Stimulated activated CD4-positive, alpha-beta T cell treated with anti-CD3 and anti-CD28 coated beads, Interleukin-4, amount 100 ng/mL, for 48 hours (primary cell): Measurements from ENCODE around the gene KCNT2.
"Not testable (repeated sequence)": the region's sequence is repeated elsewhere in the genome, so short reads cannot be mapped to it uniquely, and the experiment has no call there.

Experiments
- DNase-seq, 2 donors: peaks; one replicate each; pipeline ENCODE4 v3.0.0-alpha.2; 2020; ENCODE audit warnings: low read depth in 2 of 2

Gene KCNT2

GRCh38 chr1:196317535-196318522 lies 290.4 kb downstream of the KCNT2 start:
- DNase-seq: no peak

- no peak for DNase-seq
Measured at GRCh38 chr1:196312739-196313138, 295.5 kb downstream of the KCNT2 start.

- no peak for DNase-seq
Measured at GRCh38 chr1:196309386-196309785, 298.9 kb downstream of the KCNT2 start.

GRCh38 chr1:196308176-196308575 lies 300.1 kb downstream of the KCNT2 start:
- DNase-seq: no peak

GRCh38 chr1:196306421-196306820 lies 301.8 kb downstream of the KCNT2 start:
- DNase-seq: no peak

- DNase-seq: no peak
Measured at GRCh38 chr1:196305216-196305615, 303.0 kb downstream of the KCNT2 start.

GRCh38 chr1:196302981-196303380 lies 305.3 kb downstream of the KCNT2 start:
- DNase-seq: no peak

DNA sequence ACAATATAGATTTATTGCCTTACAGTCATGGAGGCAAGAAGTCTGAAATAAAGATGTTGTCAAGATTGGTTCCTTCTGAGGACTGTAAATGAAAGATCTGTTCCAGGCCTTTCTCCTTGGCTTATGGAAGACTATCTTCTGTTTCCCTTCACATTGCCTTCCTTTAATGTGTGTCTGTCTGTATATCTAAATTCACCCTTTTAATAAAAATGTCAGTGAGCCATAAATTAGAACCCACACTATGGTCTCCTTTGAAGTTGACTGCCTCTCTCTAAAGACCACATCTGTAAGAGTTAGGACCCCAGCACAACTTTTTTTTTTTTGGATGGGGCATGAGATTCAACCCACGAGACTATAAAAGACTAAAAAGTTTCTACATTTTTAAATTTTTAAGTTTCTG lies 305.8 kb downstream of the KCNT2 start:
- DNase-seq: no peak

DNA sequence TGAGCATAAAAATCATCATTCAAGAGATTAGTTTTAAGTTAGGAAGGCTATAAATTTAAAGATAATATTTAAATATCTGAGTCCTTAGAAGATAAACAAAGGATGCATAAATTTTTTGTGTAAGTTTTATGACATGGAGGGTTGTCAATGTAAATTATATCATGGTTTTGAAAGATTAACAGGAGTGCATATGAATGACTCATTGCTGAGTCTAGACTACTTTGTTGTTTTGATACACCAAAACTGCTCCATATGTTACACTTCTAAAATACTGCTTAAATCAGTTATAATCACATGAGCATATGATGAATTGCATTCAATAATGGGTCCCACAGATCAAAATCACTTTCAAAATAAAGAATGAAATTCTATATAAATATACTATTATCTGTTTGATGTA lies 312.5 kb downstream of the KCNT2 start:
- no peak for DNase-seq

DNA sequence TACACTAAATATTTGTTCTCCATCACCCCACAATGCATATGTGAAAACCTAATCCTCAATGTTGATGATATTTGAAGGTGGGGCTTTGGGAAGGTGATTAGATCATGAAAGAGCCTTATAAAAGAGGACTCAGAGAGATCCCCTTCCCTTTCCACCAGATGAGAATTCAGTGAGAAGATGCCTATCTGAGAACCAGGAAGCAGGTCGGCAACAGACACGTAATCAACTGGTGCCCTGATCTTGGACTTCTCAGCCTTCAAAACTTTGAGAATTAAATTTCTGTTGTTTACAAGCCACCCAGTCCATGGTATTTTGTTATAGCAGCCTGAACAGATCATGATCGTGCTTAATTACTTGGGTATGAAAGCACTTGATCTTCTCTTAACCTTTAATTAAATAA lies 329.4 kb downstream of the KCNT2 start:
- DNase-seq: no peak

- DNase-seq: no peak
Measured at GRCh38 chr1:196277860-196278259, 330.4 kb downstream of the KCNT2 start.

DNA sequence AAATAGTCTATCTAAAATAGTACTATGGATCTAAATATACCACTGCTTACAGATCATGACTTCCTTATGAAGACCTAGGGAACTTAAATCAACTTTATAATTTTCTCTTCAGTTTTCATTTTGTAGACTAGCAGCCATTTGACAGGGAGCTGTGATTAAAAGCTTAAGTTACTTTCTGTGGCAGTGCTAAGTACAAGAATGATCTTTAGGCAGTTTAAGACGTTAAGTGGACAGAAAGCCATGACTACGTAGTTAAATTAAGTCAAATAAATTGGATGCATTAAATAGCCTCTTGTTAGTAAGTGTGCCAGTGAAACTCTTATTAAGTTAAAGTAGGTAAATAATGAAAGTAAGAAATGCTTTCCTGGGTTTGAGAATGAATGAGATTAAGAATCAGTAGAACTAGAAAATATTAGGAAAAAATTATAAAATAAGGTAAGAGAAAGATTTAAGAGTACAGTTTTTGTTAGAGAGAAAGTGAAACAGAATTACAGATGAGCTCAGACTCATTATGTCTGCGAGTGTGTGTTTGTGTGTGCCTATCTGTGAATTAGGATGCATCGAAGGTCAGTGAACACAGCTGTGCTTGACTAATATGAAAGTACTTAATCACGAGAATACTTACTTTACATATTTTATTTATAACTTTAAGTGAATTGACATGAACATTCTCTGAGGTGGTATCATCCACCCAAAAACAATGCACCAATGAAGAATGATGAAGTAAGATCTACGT lies 336.9 kb downstream of the KCNT2 start:
- no peak for DNase-seq

DNA sequence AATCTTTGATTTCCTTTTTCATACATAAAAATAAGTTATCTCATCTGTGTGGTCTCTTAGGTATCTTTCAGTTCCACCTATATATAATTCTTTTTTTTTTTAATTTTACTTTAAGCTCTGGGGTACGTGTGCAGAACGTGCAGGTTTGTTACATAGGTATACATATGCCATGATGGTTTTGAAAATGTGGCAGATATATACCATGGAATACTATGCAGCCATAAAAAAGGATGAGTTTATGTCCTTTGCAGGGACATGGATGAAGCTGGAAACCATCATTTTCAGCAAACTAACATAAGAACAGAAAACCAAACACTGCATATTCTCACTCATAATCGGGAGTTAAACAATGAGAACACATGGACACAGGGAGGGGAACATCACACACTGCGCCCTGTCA lies 345.2 kb downstream of the KCNT2 start:
- not testable (repeated sequence) for DNase-seq

DNA sequence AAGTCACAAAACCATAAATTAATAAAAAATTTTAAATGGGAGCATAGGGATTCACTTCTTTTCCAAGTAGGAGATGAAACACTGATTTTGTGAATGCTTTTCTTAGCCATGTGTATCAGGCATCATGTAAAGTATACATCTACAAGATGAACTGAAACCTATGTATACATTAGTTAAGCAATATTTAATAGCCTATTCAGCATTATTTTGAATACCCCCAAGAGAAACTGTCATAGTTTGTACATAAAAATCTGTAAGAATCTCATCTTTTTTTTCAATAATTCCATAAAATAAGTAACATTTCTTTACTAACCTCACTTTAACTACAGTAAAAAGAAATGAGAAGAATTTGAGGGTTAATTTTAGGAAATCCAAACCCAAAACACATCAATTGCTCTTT lies 348.0 kb downstream of the KCNT2 start:
- DNase-seq: no peak

DNA sequence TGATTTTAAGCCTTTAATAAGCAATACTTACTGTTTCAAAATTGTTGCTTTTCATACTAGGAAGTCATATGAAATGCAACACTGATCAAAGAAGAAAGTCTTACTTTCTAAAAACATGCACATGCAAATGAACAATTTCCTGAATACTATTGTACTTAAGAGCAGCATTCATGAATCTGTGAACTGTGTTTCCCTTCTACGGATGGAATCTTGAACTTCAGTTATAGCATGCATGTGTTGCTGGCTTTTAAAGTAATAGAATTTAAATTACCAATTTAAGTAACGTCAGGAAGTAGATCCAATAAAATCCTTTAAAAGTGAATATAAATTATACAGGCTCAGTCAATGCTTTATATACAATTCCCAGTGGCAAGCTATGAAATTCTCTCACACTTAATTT lies 348.9 kb downstream of the KCNT2 start:
- DNase-seq: no peak

GRCh38 chr1:196255762-196256161 lies 352.5 kb downstream of the KCNT2 start:
- no peak for DNase-seq

- DNase-seq: no peak
Measured at GRCh38 chr1:196229546-196229945, 378.7 kb downstream of the KCNT2 start.

- DNase-seq: no peak
Measured at GRCh38 chr1:196214866-196215265, 393.4 kb downstream of the KCNT2 start.

DNA sequence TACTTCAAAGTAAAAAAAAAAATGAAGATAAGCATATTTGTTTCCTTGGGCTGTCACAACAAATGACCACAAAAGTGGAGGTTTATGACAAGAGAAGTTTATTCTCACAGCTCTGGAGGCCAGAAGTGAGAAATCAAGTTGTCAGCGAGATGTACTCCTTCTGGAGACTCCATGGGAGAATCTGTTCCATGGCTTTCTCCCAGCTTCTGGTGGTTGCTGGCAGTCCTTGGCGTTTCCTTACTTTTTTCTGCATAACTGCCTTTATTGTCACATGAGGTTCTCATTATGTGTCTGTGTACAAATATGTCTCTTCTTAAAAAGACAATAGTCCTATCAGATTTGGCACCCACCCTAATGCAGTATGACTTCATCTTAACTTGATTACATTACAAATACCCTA lies 398.3 kb downstream of the KCNT2 start:
- no peak for DNase-seq

DNA sequence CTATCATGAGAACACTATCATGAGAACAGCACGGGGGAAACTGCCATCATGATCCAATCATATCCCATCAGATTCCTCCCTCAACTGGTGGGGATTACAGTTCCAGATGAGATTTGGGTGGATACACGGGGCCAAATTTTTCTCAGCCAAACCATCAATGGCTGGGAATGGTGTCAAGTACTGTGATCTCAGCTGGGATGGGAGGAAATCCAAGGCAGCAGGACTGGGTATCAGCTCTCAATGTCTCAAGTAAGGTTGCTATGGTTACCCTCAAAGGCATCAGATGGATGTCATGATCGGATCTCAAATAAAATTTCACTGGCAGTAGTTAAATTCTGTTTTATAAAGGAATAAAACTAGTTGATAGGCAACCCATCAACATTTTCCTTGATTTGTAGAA lies 399.0 kb downstream of the KCNT2 start:
- DNase-seq: no peak

- DNase-seq: no peak
Measured at GRCh38 chr1:196207612-196208217, 400.5 kb downstream of the KCNT2 start.

DNA sequence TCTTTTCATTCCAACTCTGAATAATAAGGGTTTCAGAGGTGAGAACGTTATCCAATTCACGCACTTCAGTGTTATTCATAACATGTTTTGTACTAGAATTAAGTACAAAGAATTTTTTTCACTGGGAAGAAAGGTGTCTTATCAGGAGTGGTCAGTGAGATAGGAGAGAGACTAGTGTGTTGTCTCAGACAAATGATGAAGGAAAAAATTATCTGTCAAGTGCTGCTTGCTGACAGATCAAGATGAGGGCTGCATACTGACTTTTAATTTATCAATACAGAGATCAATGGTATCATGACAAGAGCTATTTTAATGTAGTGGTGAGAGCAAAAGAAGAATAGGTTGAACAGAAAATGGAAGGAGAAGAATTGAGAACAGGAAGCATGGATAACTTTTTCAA lies 402.4 kb downstream of the KCNT2 start:
- no peak for DNase-seq

GRCh38 chr1:196196486-196196885 lies 411.8 kb downstream of the KCNT2 start:
- no peak for DNase-seq
